DOHH2 (cell line): ENCODE measurements around the gene HSPBP1.

ENCODE experiments used
- H3F3A ChIP-seq: fragments of 200-600 bp; sonication (generic), shearing (Covaris generic); 2 replicates; pipeline ENCODE4 v1.6.0; 2016; ENCODE audit warnings: antibody characterized with exemption, mild to moderate bottlenecking; ENCODE audit not compliant: control insufficient read depth, insufficient read depth
- H3K27ac ChIP-seq: fragments of 200-600 bp; sonication (generic); 2 replicates; pipeline ENCODE4 v1.5.1; 2014; ENCODE audit warnings: low read depth, mild to moderate bottlenecking, low read length, moderate library complexity
- H3K27me3 ChIP-seq: fragments of 200-600 bp; sonication (generic); 2 replicates; pipeline ENCODE4 v1.6.1; 2014; ENCODE audit warnings: mild to moderate bottlenecking, low read length, mixed read lengths; ENCODE audit not compliant: control insufficient read depth
- H3K36me3 ChIP-seq: fragments of 200-600 bp; sonication (generic); 2 replicates; pipeline ENCODE4 v1.6.1; 2014; ENCODE audit warnings: mild to moderate bottlenecking, low read length, moderate library complexity, mixed read lengths; ENCODE audit not compliant: control insufficient read depth
- H3K4me1 ChIP-seq: fragments of 200-600 bp; sonication (generic); 2 replicates; pipeline ENCODE4 v1.6.1; 2014; ENCODE audit warnings: mild to moderate bottlenecking, low read length, mixed read lengths; ENCODE audit not compliant: control insufficient read depth
- H3K4me2 ChIP-seq: fragments of 200-600 bp; sonication (generic); 2 replicates; pipeline ENCODE4 v1.6.0; 2014; ENCODE audit warnings: mild to moderate bottlenecking, low read length, moderate library complexity
- H3K4me3 ChIP-seq: fragments of 200-600 bp; sonication (generic); 2 replicates; pipeline ENCODE4 v1.5.1; 2014; ENCODE audit warnings: mild to moderate bottlenecking, low read length, mixed read lengths
- H3K79me2 ChIP-seq: fragments of 200-600 bp; sonication (generic); 2 replicates; pipeline ENCODE4 v1.6.1; 2014; ENCODE audit warnings: mild to moderate bottlenecking, low read length, mixed read lengths; ENCODE audit not compliant: control insufficient read depth
- H3K9me2 ChIP-seq: fragments of 200-600 bp; sonication (generic); replicated peaks from 2 replicates; pipeline ENCODE4 v1.6.1; 2014; ENCODE audit warnings: mild to moderate bottlenecking, low read length, mixed read lengths; ENCODE audit not compliant: control insufficient read depth
- H3K9me3 ChIP-seq: fragments of 200-600 bp; sonication (generic); 2 replicates; pipeline ENCODE4 v1.6.1; 2014; ENCODE audit warnings: antibody characterized with exemption, low read length, mixed read lengths; ENCODE audit not compliant: control insufficient read depth, insufficient read depth
- H4K20me1 ChIP-seq: fragments of 200-600 bp; sonication (generic); 2 replicates; pipeline ENCODE4 v1.6.0; 2014; ENCODE audit warnings: low read depth, mild to moderate bottlenecking, antibody characterized with exemption, low read length, moderate library complexity; ENCODE audit not compliant: control insufficient read depth, insufficient read depth
- CTCF ChIP-seq: fragments of 200-600 bp; sonication (generic); IDR thresholded peaks from one replicate; pipeline ENCODE4 v1.5.1; 2014; ENCODE audit warnings: antibody characterized with exemption, mild to moderate bottlenecking, low read depth, low read length; ENCODE audit not compliant: poor library complexity, severe bottlenecking
- EZH2phosphoT487 ChIP-seq: fragments of 200-600 bp; sonication (generic); IDR thresholded peaks from 2 replicates; pipeline ENCODE4 v1.6.1; 2017; ENCODE audit warnings: borderline replicate concordance, mild to moderate bottlenecking, antibody characterized with exemption, low read length, moderate library complexity, mixed read lengths

HSPBP1 gene

GRCh38 chr19:55255618-55256423 is 24.1 kb downstream of the HSPBP1 start:
- H3K79me2 ChIP-seq: peaks cover 80% of the 10 kb centered on the region
- H3K27me3 ChIP-seq: no peaks in the 10 kb centered on the region
- TF ChIP-seq CTCF (no peak), EZH2phosphoT487 (no peak)
- peak overlapping the region; percentile 99 for H3K4me2 ChIP-seq
- peaks cover 14% of the 10 kb centered on the region; the same call in 1 of the 2 replicates for H4K20me1 ChIP-seq
- peak overlapping the region; percentile 97 for H3K4me3 ChIP-seq
- peak overlapping the region; percentile 99 for H3K27ac ChIP-seq
- peaks cover 29% of the 10 kb centered on the region for H3F3A ChIP-seq
- H3K9me2 ChIP-seq: no peaks in the 10 kb centered on the region
- H3K36me3 ChIP-seq: peaks cover 69% of the 10 kb centered on the region
- peaks cover 67% of the 10 kb centered on the region for H3K4me1 ChIP-seq
- no peaks in the 10 kb centered on the region for H3K9me3 ChIP-seq

GRCh38 chr19:55254625-55254977 is 25.3 kb downstream of the HSPBP1 start:
- Histone ChIP-seq H3K4me3 (peak overlapping the region; percentile 97), H3F3A (peaks cover 29% of the 10 kb centered on the region), H3K9me2 (no peaks in the 10 kb centered on the region), H3K36me3 (peaks cover 81% of the 10 kb centered on the region), H3K4me1 (peaks cover 56% of the 10 kb centered on the region), H3K9me3 (no peaks in the 10 kb centered on the region), H4K20me1 (peaks cover 23% of the 10 kb centered on the region; the same call in 1 of the 2 replicates), H3K27ac (peak overlapping the region; percentile 99), H3K27me3 (no peaks in the 10 kb centered on the region), H3K79me2 (peaks cover 92% of the 10 kb centered on the region), H3K4me2 (peak overlapping the region; percentile 99)
- no peak for TF ChIP-seq EZH2phosphoT487
- TF ChIP-seq CTCF: no peak

- peaks cover 98% of the 10 kb centered on the region for H3K79me2 ChIP-seq
- H3K27me3 ChIP-seq: no peaks in the 10 kb centered on the region
- TF ChIP-seq EZH2phosphoT487: no peak
- no peak for TF ChIP-seq CTCF
- peaks cover 23% of the 10 kb centered on the region; the same call in 1 of the 2 replicates for H4K20me1 ChIP-seq
- H3K4me3 ChIP-seq: peak overlapping the region; percentile 97
- H3K36me3 ChIP-seq: peaks cover 86% of the 10 kb centered on the region
- peak overlapping the region; percentile 99 for H3K4me2 ChIP-seq
- H3K9me3 ChIP-seq: no peaks in the 10 kb centered on the region
- H3F3A ChIP-seq: peaks cover 29% of the 10 kb centered on the region
- no peaks in the 10 kb centered on the region for H3K9me2 ChIP-seq
- H3K4me1 ChIP-seq: peaks cover 53% of the 10 kb centered on the region
- H3K27ac ChIP-seq: peak overlapping the region; percentile 99
Measured at GRCh38 chr19:55253842-55254624, 25.9 kb downstream of the HSPBP1 start.
